Stimulated activated CD4-positive, alpha-beta T cell treated with anti-CD3 and anti-CD28 coated beads, TNF-alpha, amount 100 ng/mL, for 48 hours (primary cell): ENCODE measurements around the gene DNAJB5.

Experiments
- DNase-seq, 3 donors: peaks; one replicate each; pipeline ENCODE4 v3.0.0-alpha.2; 2020; ENCODE audit warnings: low read depth in 3 of 3

Gene DNAJB5

DNA sequence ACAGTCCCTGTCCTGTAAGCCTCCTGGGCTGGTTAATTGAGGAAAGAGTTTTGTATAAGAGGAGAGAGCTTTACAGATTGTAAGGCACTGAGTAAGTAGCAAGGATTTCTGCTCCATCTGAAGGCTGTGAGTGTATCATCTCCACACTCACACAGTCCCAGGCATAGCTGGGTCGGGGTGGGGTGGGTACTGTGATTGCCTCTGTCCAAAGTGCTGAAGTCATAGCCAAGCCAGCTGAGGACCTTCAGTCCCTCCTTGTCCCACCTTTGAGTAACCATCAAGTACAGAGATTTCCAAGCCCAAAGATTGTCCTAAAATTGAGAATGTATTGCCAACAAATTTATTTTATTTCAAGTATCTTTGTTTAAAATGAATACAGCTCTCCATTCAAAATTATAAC, 5.5 kb upstream of the DNAJB5 start:
- DNase-seq, result no peak

DNA sequence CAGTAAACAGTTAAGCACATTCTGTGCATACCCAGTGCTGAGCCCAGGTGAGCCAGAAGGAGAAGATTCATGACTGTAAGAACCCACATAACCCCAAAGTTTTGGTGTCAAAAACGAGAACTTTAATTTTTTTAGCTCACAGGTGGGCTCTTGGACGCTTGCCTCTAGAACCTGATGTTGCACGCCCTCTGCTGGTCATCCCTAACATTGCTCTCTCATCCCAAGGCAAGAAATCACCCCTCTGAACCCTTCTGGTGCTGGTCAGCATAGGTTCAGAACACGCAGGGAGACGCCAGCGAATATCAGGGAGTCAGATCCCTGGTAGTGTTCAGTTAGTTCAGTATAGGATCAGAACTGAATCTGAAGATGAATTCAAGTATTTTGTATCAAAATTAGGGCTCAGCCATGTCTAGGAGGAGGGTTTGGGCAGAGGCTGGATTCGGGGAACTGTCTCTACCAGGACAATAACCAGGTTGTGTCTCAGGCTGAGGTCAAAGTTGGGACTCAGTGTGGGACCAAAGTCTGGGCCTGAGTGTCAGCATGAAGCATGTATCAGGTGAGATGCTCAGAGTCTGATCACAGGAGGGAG, 4.1 kb upstream of the DNAJB5 start:
- no peak for DNase-seq

- DNase-seq, result no peak
Measured at GRCh38 chr9:34986540-34987047, 3.0 kb upstream of the DNAJB5 start.

GRCh38 chr9:34987160-34987901, 2.2 kb upstream of the DNAJB5 start:
- DNase-seq, result no peak

- DNase-seq, result no peak
Measured at GRCh38 chr9:34988218-34989002, 1.1 kb upstream of the DNAJB5 start.

DNA sequence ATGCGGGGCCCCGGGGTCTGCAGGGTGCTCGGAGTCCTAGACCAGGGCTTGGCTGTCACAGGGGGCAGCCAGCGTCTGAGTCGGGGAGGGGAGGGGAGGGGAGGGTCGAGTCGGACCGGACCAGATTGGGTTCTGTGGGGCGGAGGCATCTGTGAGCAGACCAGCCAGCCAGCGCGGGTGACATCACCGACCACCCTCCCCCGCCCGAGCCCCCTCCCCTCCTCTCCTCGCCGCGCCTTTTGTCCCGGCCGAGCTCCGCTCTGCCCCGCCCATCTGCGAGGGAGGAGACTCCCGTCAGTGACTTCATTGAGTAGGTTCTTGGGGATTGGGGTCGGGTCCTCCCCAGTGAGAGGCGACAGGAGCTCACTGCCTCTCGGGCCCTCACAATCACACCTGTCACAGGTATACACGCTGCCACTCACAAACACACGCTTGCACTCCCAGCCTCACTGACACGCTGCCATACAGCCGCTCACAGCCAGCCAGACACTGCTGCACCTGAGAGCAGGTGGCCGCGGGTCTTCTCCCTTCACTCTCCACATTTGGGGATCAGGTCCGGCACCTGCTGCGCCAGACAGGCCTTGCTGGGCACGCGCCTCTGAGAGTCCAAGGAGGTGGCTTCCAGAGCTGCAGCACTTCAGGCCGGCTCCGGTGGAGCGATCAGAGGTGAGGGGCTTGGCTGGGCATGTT, 546 bp downstream of the DNAJB5 start:
- DNase-seq, result no peak

- DNase-seq, result no peak
Measured at GRCh38 chr9:34990908-34991606, 1.5 kb downstream of the DNAJB5 start.

DNA sequence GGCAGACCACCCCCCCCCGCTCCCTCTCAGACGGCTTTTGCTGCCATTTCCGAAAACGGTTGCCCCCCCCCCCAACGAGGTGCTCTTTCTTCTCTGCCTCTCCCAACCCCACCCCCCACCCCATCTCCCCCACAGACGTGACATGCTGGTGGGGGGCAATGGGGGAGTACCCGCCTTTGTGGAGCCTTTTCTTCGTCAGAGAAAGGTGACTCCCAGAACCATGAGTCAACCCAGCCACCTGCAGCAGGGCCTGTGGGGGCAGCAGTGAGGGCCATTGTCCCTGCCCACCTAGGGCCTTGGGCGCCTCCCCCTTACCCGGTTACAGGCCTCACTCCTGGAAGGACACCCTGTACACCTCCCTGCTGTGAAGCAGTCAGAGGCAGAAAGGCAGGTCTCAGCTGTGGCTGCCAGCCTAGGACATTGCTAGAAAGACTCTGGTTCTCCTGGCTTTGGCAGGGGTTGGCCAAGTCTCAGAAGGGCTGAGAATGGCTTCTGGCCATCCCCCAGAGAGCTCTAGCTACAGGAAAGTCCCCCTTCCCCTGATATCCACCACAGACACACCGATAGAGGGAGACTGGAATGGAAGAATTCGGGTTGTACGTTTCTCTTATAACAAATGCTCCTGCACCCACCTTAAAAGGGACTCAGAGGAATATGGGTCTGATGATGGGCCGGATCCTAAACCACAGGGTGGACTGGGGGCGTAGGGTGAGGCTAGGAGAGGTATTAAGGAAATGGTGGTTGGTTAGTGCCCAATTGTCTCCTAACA, 2.2 kb downstream of the DNAJB5 start:
- DNase-seq, result no peak

DNA sequence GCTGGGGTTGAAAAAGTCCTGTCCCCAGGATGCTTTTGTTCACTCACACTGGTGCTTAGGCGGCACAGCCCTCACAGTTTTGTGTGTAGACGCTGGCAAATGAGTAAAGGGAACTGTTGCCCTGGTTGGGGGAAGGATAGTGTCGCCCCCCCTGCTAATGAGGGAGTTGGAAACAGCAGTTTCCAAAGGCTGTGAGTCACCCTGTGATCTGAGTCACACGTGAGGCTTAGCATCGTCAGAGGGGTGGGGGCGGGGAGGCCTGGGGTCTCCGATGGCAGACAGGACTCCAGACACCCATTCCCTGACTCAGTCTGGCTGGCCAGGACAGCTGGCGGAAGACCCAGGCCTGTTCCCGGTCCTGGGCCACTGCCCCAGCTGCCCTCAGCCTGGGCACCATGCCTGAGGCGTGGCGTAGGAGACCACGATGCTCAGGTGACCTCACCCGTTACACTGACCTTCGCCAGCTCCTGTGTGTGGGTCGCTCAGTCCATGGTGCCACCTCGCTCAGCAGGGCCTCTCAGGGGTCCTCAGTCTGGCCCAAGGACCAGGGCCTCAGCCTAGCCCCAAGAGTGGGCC, 2.9 kb downstream of the DNAJB5 start:
- peak in 2 of 3 donors; percentile 52 to 73 for DNase-seq

GRCh38 chr9:34993502-34994259, 4.1 kb downstream of the DNAJB5 start:
- DNase-seq, result no peak

GRCh38 chr9:34994260-34994899, 4.8 kb downstream of the DNAJB5 start:
- DNase-seq, result no peak

DNA sequence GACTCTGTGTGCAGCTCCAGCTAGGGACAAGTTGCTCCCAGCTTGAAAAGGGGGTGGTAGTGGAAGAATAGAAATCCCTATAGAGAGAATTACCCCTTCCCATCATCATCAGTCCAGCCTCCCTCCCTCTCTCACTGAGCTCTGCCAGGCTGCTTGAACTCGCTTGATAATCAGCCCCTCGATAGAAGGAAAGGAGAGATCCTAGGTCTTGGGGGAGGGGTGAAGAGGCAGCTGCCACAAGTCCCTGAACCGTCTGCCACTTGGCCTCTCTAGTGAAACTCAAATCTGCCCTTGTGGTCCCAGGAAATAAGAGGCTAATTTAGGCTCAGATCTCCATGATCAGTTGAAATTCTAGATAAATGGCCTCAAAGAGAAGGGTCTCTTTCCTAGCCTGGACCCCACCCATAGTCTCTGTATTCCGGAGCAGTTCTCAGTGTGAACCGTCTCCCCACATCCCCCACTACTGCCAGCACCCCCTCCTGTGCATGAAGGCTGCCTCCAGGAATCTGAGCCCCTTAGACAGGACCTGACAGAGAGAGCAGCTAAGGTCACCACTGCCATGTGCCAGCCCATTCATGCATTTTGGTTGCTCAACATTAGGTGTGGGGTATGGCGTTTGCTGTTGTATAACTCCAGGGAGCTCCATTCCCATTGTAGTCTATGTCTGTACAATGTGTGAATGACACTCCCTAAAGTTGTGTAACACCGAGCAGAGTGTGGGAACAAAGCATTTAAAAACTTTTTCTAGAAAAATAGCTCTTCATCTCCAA, 5.5 kb downstream of the DNAJB5 start:
- no peak for DNase-seq

DNA sequence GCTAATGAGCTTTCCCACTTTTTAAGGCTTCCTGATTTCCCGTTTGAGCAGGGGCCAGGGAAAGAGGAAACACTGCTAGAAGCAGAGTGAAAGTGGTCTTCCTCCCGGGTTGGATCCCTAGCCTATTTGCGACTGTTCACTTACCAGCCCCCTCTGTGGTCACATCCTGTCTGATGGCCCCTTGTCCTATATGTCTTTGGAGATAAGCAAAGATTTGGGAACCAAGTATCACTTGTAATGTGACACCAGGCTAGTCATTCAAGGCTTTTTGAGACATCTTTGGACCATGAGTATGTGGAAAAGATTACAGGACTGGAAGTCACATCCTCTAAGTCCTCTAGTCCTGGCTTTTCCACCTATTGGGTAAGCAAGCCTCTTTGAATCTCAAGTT, 6.1 kb downstream of the DNAJB5 start:
- DNase-seq, result no peak

DNA sequence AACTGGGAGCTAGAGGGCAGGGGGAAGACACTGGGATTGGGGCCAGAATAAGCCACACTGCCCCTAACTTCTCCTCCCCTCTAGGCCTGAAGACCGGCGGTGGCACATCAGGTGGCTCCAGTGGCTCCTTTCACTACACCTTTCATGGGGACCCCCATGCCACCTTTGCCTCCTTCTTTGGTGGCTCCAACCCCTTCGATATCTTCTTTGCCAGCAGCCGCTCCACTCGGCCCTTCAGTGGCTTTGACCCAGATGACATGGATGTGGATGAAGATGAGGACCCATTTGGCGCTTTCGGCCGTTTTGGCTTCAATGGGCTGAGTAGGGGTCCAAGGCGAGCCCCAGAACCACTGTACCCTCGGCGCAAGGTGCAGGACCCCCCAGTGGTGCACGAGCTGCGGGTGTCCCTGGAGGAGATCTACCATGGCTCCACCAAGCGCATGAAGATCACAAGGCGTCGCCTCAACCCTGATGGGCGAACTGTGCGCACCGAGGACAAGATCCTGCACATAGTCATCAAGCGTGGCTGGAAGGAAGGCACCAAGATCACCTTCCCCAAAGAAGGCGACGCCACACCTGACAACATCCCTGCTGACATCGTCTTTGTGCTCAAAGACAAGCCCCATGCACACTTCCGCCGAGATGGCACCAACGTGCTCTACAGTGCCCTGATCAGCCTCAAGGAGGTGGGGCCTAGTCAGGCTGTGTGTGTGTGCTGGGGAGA, 6.8 kb downstream of the DNAJB5 start:
- DNase-seq, result no peak

DNA sequence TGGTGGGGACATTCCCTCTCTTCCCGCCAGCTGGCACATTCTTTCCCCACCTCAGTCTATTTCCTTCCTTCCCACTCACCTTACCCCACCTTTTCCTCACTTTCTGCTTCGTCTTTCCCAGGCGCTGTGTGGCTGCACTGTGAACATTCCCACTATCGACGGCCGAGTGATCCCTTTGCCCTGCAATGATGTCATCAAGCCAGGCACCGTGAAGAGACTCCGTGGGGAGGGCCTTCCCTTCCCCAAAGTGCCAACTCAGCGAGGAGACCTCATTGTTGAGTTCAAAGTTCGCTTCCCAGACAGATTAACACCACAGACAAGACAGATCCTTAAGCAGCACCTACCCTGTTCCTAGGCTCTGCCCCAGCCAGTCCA, 7.3 kb downstream of the DNAJB5 start:
- DNase-seq, result no peak

GRCh38 chr9:34997379-34997781, 7.8 kb downstream of the DNAJB5 start:
- no peak for DNase-seq

GRCh38 chr9:34998266-34998665, 8.7 kb downstream of the DNAJB5 start:
- DNase-seq, result no peak

DNA sequence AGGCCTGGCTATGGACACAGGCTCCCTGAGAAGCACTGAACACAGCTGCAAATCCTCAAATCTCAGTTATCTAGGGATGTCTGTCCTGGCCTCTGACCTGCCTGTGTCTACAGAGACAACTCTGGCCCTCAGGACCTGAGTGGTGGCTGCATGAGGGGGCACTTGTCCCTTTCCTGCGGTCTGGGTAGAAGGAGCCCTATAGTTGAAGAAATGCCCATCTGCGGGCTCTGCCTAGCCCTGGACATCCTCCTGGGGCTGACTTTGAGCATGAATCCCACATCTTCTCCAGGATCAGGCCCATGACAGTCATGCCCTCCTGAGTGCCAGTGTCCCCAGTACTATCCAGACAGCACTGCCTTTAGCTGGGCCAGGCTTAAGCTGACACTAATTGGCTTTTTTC, 10.0 kb downstream of the DNAJB5 start:
- no peak for DNase-seq
